ENCODE measurements around the gene TSPEAR. TPM values are rescaled to one million over a fixed set of nuclear protein-coding genes. Genes with fewer than 3 reads are reported as not detected.

The TSPEAR gene
- total RNA-seq, 4 donors from 2014 or later, result not detected

DNA sequence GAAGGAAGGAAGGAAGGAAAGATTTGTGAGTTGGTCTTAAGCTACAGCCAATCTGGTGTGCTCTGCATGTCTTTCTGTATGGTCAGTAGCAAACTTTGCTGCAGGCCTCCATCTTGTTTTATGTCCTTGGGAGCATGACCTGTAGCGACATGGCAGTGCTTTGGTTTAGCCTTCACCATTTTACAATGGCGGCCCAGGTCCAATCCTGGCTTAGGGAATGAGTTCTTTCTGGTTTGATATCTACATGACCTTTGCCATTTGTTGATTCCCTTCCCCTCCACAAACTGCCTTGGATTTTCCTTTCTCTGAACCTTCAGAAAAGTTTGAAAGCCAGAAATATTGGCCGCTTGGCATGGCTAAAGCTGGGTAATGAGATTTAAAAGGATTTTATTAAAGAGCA lies 30.5 kb upstream of the TSPEAR start:
- H3K27ac ChIP-seq, result no peak overlapping the region
- H3K27me3 ChIP-seq, result peaks cover 0 to 2% (median 0%) of the 10 kb centered on the region in 3 donors
- H3K36me3 ChIP-seq, result no peaks in the 10 kb centered on the region
- DNase-seq, result no peak
- TF ChIP-seq POLR2A (IDR thresholded peaks at IDR 0.05), result no peak
- TF ChIP-seq, protein P1, sequence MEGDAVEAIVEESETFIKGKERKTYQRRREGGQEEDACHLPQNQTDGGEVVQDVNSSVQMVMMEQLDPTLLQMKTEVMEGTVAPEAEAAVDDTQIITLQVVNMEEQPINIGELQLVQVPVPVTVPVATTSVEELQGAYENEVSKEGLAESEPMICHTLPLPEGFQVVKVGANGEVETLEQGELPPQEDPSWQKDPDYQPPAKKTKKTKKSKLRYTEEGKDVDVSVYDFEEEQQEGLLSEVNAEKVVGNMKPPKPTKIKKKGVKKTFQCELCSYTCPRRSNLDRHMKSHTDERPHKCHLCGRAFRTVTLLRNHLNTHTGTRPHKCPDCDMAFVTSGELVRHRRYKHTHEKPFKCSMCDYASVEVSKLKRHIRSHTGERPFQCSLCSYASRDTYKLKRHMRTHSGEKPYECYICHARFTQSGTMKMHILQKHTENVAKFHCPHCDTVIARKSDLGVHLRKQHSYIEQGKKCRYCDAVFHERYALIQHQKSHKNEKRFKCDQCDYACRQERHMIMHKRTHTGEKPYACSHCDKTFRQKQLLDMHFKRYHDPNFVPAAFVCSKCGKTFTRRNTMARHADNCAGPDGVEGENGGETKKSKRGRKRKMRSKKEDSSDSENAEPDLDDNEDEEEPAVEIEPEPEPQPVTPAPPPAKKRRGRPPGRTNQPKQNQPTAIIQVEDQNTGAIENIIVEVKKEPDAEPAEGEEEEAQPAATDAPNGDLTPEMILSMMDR (IDR thresholded peaks at IDR 0.05 in 4 of 5, conservative IDR thresholded peaks at IDR 0.05 in 1 of 5), result no peak
- in situ Hi-C loops (cut with MboI; ENCODE audit: low sequenced_read_pairs in 4 of 4) (no loop called here), intact Hi-C loops (cut with DNase I; ENCODE audit: low total_unique reads) (no loop called here)
- H3K9me3 ChIP-seq, result peaks cover 0 to 10% (median 2%) of the 10 kb centered on the region in 3 donors
- no peak for ATAC-seq
- no peak overlapping the region for H3K4me3 ChIP-seq
- no peaks in the 10 kb centered on the region for H3K4me1 ChIP-seq

- intact Hi-C loops (cut with DNase I; ENCODE audit: low total_unique reads), result no loop called here
These were observed 29.4 kb upstream of the TSPEAR start for GRCh38 chr21:44740742-44741141.

DNA sequence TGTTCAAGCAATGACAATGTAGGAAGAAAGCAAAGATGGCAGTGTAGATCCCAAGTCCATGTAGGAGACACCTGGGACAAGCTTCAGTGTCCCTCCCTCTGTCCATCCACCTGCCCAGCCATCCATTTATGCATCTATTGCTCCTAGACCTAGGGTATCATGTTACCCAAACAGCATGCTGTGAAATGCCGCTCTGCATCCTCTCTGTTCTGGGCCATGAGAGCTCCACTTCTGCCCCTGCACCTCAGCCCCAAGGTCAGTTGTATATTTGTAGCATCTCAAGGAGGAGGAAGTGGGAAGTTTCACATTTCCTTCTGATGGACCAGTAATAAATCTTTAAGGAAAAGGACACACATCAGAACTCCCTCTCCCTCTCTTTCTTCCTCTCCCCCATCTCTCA lies 27.9 kb upstream of the TSPEAR start:
- intact Hi-C loops (cut with DNase I; ENCODE audit: low total_unique reads), result no loop called here
- TF ChIP-seq, protein P1 (IDR thresholded peaks at IDR 0.05 in 4 of 5, conservative IDR thresholded peaks at IDR 0.05 in 1 of 5), result no peak
- no peak for TF ChIP-seq POLR2A (IDR thresholded peaks at IDR 0.05)

More at GRCh38 chr21:44740742-44741141, 29.4 kb upstream of the TSPEAR start:
- in situ Hi-C loops (cut with MboI; ENCODE audit: low sequenced_read_pairs in 4 of 4), result no loop called here
- no peaks in the 10 kb centered on the region for H3K36me3 ChIP-seq
- no peaks in the 10 kb centered on the region for H3K4me1 ChIP-seq
- peaks cover 0 to 3% (median 0%) of the 10 kb centered on the region in 3 donors for H3K27me3 ChIP-seq
- peaks cover 0 to 10% (median 2%) of the 10 kb centered on the region in 3 donors for H3K9me3 ChIP-seq
- no peak overlapping the region for H3K4me3 ChIP-seq
- no peak overlapping the region for H3K27ac ChIP-seq
- TF ChIP-seq, protein P1 (IDR thresholded peaks at IDR 0.05 in 4 of 5, conservative IDR thresholded peaks at IDR 0.05 in 1 of 5), result no peak
- TF ChIP-seq POLR2A (IDR thresholded peaks at IDR 0.05), result no peak
- DNase-seq (no peak), ATAC-seq (no peak)

DNA sequence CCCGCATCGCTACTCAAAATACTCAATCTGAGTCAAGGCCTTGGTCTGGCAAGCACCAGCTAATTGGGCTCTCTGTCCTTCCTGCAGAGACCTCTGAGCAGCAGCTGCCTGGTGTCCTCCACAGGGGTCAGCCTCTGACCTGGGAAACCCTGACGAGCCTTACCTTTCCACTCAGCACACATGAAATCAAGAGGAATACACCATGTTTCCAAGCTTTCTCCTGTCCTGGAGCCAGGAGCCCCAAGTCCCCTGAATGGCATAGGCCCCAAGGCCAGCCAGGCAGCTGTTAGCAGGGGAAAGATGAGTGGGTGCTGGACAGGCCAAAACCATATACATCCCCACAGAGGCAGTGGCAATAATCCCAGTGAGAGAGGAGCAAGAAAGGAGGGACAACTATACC lies 27.2 kb upstream of the TSPEAR start:
- in situ Hi-C loops (cut with MboI; ENCODE audit: low sequenced_read_pairs in 4 of 4) (no loop called here), intact Hi-C loops (cut with DNase I; ENCODE audit: low total_unique reads) (no loop called here)
- H3K9me3 ChIP-seq, result peaks cover 0 to 10% (median 2%) of the 10 kb centered on the region in 3 donors
- no peaks in the 10 kb centered on the region for H3K36me3 ChIP-seq
- H3K27me3 ChIP-seq, result peaks cover 2 to 4% (median 3%) of the 10 kb centered on the region in 3 donors
- no peak overlapping the region for H3K27ac ChIP-seq
- DNase-seq (no peak), ATAC-seq (no peak)
- TF ChIP-seq, protein P1 (IDR thresholded peaks at IDR 0.05 in 4 of 5, conservative IDR thresholded peaks at IDR 0.05 in 1 of 5), result no peak
- TF ChIP-seq POLR2A (IDR thresholded peaks at IDR 0.05), result no peak
- H3K4me3 ChIP-seq, result no peak overlapping the region
- H3K4me1 ChIP-seq, result no peaks in the 10 kb centered on the region

More for the DNA sequence above, 27.9 kb upstream of the TSPEAR start:
- no peak overlapping the region for H3K27ac ChIP-seq
- H3K9me3 ChIP-seq, result peaks cover 0 to 10% (median 2%) of the 10 kb centered on the region in 3 donors
- H3K27me3 ChIP-seq, result peaks cover 0 to 4% (median 3%) of the 10 kb centered on the region in 3 donors
- no peaks in the 10 kb centered on the region for H3K36me3 ChIP-seq
- in situ Hi-C loops (cut with MboI; ENCODE audit: low sequenced_read_pairs in 4 of 4), result no loop called here
- H3K4me1 ChIP-seq, result no peaks in the 10 kb centered on the region
- ATAC-seq, result no peak
- H3K4me3 ChIP-seq, result no peak overlapping the region
- no peak for DNase-seq

Data from gastrocnemius medialis (tissue), 4 donors.